Right lobe of liver (tissue), 4 donors: Measurements from ENCODE around the gene ZNF841.

Source experiments
- POLR2A ChIP-seq: fragments of 450-650 bp; IDR thresholded peaks from one replicate; pipeline ENCODE4 v1.6.1; 2017; ENCODE audit warnings: antibody characterized with exemption, mild to moderate bottlenecking
- TF ChIP-seq, protein P1 (sequence below), 4 donors: fragments of 200-600 bp in 3 of 4; fragments of 450-650 bp in 1 of 4; IDR thresholded peaks; one replicate each; pipeline versions ENCODE4 v1.5.1 to v1.8.0; 2016 to 2022; ENCODE audit warnings: antibody characterized with exemption in 4 of 4, mild to moderate bottlenecking in 2 of 4
- donor health status: DM: no; HTN: no; CAD: no.
- donor health status: DM: no; HTN: no; CAD: no.
- donor health status: DM: no; HTN: yes; CAD: no.

GRCh38 chr19:52101866-52102562, 6.4 kb upstream of the ZNF841 start:
- TF ChIP-seq, protein P1, sequence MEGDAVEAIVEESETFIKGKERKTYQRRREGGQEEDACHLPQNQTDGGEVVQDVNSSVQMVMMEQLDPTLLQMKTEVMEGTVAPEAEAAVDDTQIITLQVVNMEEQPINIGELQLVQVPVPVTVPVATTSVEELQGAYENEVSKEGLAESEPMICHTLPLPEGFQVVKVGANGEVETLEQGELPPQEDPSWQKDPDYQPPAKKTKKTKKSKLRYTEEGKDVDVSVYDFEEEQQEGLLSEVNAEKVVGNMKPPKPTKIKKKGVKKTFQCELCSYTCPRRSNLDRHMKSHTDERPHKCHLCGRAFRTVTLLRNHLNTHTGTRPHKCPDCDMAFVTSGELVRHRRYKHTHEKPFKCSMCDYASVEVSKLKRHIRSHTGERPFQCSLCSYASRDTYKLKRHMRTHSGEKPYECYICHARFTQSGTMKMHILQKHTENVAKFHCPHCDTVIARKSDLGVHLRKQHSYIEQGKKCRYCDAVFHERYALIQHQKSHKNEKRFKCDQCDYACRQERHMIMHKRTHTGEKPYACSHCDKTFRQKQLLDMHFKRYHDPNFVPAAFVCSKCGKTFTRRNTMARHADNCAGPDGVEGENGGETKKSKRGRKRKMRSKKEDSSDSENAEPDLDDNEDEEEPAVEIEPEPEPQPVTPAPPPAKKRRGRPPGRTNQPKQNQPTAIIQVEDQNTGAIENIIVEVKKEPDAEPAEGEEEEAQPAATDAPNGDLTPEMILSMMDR (IDR thresholded peaks at IDR 0.05), result no peak
- TF ChIP-seq POLR2A, result no peak
